K562 (cell line): ENCODE results near the gene URGCP. TPM values are rescaled to one million over a fixed set of nuclear protein-coding genes. Genes with fewer than 3 reads are reported as not detected.
A peak's percentile ranks its signal among the peaks of the same experiment; 100 is the strongest.

Source experiments
- ATAC-seq: fragments of 200-7000 bp; cut with Tn5 transposase; 3 replicates; pipeline ENCODE4 v1.9.1; 2020; ENCODE audit warnings: moderate library complexity
- BruUV-seq: library from RNA; stranded (reverse); fragments of 400-500 nt; replicated peaks from 2 replicates; lab custom pipeline; 2021; lab: Mats Ljungman, UMichigan
- CTCF ChIA-PET: fragments of 300-600 bp; formaldehyde crosslinking; extraction: SDS; loops from one replicate; lab custom pipeline; 2021; ENCODE audit warnings: low intra/inter-chr PET ratio; lab: Yijun Ruan, JAX
- POLR2A ChIA-PET: fragments of 300-600, 350-650 bp; sonication (Branson Sonifier 250); formaldehyde crosslinking; extraction: SDS; loops from one replicate; lab custom pipeline; 2021; ENCODE audit warnings: antibody characterized with exemption, inconsistent platforms; lab: Yijun Ruan, JAX
- DNase-seq, 4 experiments: peaks; one replicate each; pipeline versions ENCODE4 v3.0.0 to v3.0.0-alpha.2; 2011 to 2018; ENCODE audit warnings: low spot score in 3 of 4, mixed read lengths in 3 of 4; ENCODE audit errors: extremely low read depth in 1 of 4
- FAIRE-seq: peaks from 2 replicates; lab custom pipeline; 2011; peaks lifted over from hg19 to GRCh38; lab: Jason Lieb, UNC
- H2AFZ ChIP-seq: 2 replicates; pipeline ENCODE4 v1.6.0; 2011; ENCODE audit warnings: low read depth, low read length, control low read depth, inconsistent platforms
- H3K27ac ChIP-seq: fragments of 200-600 bp; 3 replicates; pipeline ENCODE4 v1.8.0; 2011; ENCODE audit warnings: low read depth, mild to moderate bottlenecking, control low read depth, inconsistent platforms, low read length, moderate library complexity, mixed read lengths; ENCODE audit errors: extremely low read depth
- H3K27me3 ChIP-seq, 2 experiments: fragments of 300-600 bp in 1 of 2; 2 replicates in 1 of 2; 3 replicates in 1 of 2; pipeline versions ENCODE4 v1.6.0 to v1.8.0; 2011; ENCODE audit warnings: inconsistent platforms in 2 of 2, low read length in 2 of 2, mild to moderate bottlenecking in 1 of 2, mixed read lengths in 1 of 2, moderate library complexity in 1 of 2; ENCODE audit not compliant: control insufficient read depth in 2 of 2, insufficient read depth in 2 of 2
- H3K36me3 ChIP-seq: fragments of 300-600 bp; 3 replicates; pipeline ENCODE4 v1.8.0; 2011; ENCODE audit warnings: mild to moderate bottlenecking, low read length, inconsistent platforms; ENCODE audit not compliant: control insufficient read depth, insufficient read depth
- H3K4me1 ChIP-seq, 2 experiments: fragments of 200-600 bp in 1 of 2; replicated peaks in 1 of 2; 2 replicates in 1 of 2; 3 replicates in 1 of 2; pipeline versions ENCODE4 v1.5.1 to v1.8.0; 2011; ENCODE audit warnings: inconsistent platforms in 2 of 2, low read length in 2 of 2, mild to moderate bottlenecking in 1 of 2, mixed read lengths in 1 of 2, moderate library complexity in 1 of 2; ENCODE audit not compliant: control insufficient read depth in 2 of 2, insufficient read depth in 2 of 2
- H3K4me2 ChIP-seq: 2 replicates; pipeline ENCODE4 v1.6.1; 2011; ENCODE audit warnings: low read length, control low read depth, inconsistent platforms, mixed read lengths; ENCODE audit not compliant: insufficient read depth
- H3K4me3 ChIP-seq: fragments of 200-600 bp; sonication (generic), shearing (Covaris generic); 2 replicates; pipeline ENCODE4 v1.5.1; 2016; ENCODE audit warnings: control low read depth, inconsistent platforms
- H3K79me2 ChIP-seq: fragments of 200-600 bp; 3 replicates; pipeline ENCODE4 v1.8.0; 2011; ENCODE audit warnings: low read length, inconsistent platforms; ENCODE audit not compliant: control insufficient read depth, insufficient read depth
- H3K9ac ChIP-seq, 2 experiments: 2 replicates each; pipeline versions ENCODE4 v1.6.0 to v1.6.1; 2011; ENCODE audit warnings: low read depth in 2 of 2, low read length in 2 of 2, control low read depth in 1 of 2, inconsistent platforms in 1 of 2, mild to moderate bottlenecking in 1 of 2, mixed read lengths in 1 of 2; ENCODE audit not compliant: insufficient read depth in 1 of 2
- H3K9me1 ChIP-seq: one replicate; pipeline ENCODE4 v1.6.0; 2011; ENCODE audit warnings: inconsistent platforms, mild to moderate bottlenecking, low read length, moderate library complexity; ENCODE audit not compliant: control insufficient read depth, insufficient read depth
- H3K9me3 ChIP-seq: replicated peaks from 2 replicates; pipeline ENCODE4 v1.5.1; 2011; ENCODE audit warnings: low read depth, low read length, inconsistent platforms; ENCODE audit not compliant: control insufficient read depth, insufficient read depth
- H4K20me1 ChIP-seq: replicated peaks from 2 replicates; pipeline ENCODE4 v1.6.1; 2011; ENCODE audit warnings: low read length, inconsistent platforms, mixed read lengths; ENCODE audit not compliant: control insufficient read depth, insufficient read depth
- CHD2 ChIP-seq: IDR thresholded peaks from 2 replicates; pipeline ENCODE4 v1.6.1; 2011; ENCODE audit warnings: low read depth, low read length
- FUS ChIP-seq: fragments of 200-400 bp; formaldehyde crosslinking; optimal IDR thresholded peaks from 2 replicates; pipeline ENCODE3; 2017; ENCODE audit warnings: low read depth, low read length
- HCFC1 ChIP-seq: IDR thresholded peaks from 2 replicates; pipeline ENCODE4 v1.6.1; 2012; ENCODE audit warnings: low read depth, low read length, improper control_type of control experiment
- JUN ChIP-seq, 2 experiments: sonication (generic) in 1 of 2; formaldehyde crosslinking in 1 of 2; IDR thresholded peaks; 2 replicates each; pipeline versions ENCODE4 v1.6.1 to v1.8.0; 2012 to 2022; ENCODE audit warnings: borderline replicate concordance in 2 of 2, mild to moderate bottlenecking in 2 of 2, improper control_type of control experiment in 1 of 2, low read depth in 1 of 2, low read length in 1 of 2, missing genetic modification reagents in 1 of 2
- NEUROD1 ChIP-seq: fragments of 150-350 bp; IDR thresholded peaks from 2 replicates; pipeline ENCODE4 v1.6.1; 2014; ENCODE audit warnings: borderline replicate concordance, low read length, low read depth; ENCODE audit not compliant: partially characterized antibody
- SMAD2 ChIP-seq: fragments of 150-350 bp; IDR thresholded peaks from 2 replicates; pipeline ENCODE4 v1.6.1; 2014; ENCODE audit warnings: low read depth, mild to moderate bottlenecking, low read length
- SP1 ChIP-seq: sonication (generic); formaldehyde crosslinking; IDR thresholded peaks from 2 replicates; pipeline ENCODE4 v1.8.1; 2022; ENCODE audit warnings: mild to moderate bottlenecking, missing genetic modification reagents
- ZNF23 ChIP-seq: fragments of 250-450 bp; sonication (Bioruptor Pico); IDR thresholded peaks from 2 replicates; pipeline ENCODE4 v1.4.0; 2020; ENCODE audit warnings: mild to moderate bottlenecking
- ZNF444 ChIP-seq: fragments of 250-450 bp; sonication (Bioruptor Pico); IDR thresholded peaks from 2 replicates; pipeline ENCODE4 v1.4.0; 2020; ENCODE audit warnings: mild to moderate bottlenecking, moderate library complexity
- ZNF551 ChIP-seq: fragments of 250-450 bp; sonication (Bioruptor Pico); IDR thresholded peaks from 2 replicates; pipeline ENCODE4 v1.5.0; 2021; ENCODE audit warnings: mild to moderate bottlenecking, moderate library complexity
- ZNF75A ChIP-seq: fragments of 450-650 bp; formaldehyde crosslinking; IDR thresholded peaks from 2 replicates; pipeline ENCODE4 v1.4.0; 2020; ENCODE audit warnings: mild to moderate bottlenecking
- ZNF76 ChIP-seq: fragments of 250-450 bp; sonication (Bioruptor Pico); IDR thresholded peaks from 2 replicates; pipeline ENCODE4 v1.4.0; 2020; ENCODE audit warnings: mild to moderate bottlenecking, moderate library complexity, borderline replicate concordance
- WGBS: fragments of 100-300 bp; shearing (Covaris generic); methylation state at CpG from one replicate; pipeline ENCODE4 v1.1.6; 2016; ENCODE audit warnings: low coverage, mixed read lengths; ENCODE audit not compliant: insufficient coverage; ENCODE audit errors: missing lambda C conversion rate; 5-methylcytosine and 5-hydroxymethylcytosine counted together
- in situ Hi-C: fragments of 300-500 bp; cut with MboI; formaldehyde crosslinking; loops from 4 replicates; pipeline ENCODE4 v1.15.0; 2018; ENCODE audit warnings: inconsistent platforms, mixed read lengths
- intact Hi-C: fragments of 100-400 bp; cut with micrococcal nuclease; formaldehyde crosslinking; loops from 2 replicates; pipeline ENCODE4 v1.14.2; 2022
- polyA plus RNA-seq, 8 experiments: library from polyadenylated mRNA; depleted of rRNA in 4 of 8; stranded (reverse) in 5 of 8; unstranded in 3 of 8; fragments of >200 nt; fragmentation: Nextera tagmentation in 2 of 8; fragmentation: Illumina TruSeq in 1 of 8; extraction: Ambion mirVana in 2 of 8; extraction: Trizol in 1 of 8; gene quantifications; 2 replicates each; pipeline versions ENCODE4 v1.2.1 to v1.2.3, GENCODE V29; 2011 to 2014; ENCODE audit warnings: inconsistent platforms in 1 of 8, missing spikeins in 1 of 8
- total RNA-seq, 7 experiments: library from RNA; depleted of rRNA in 6 of 7; stranded (reverse); fragments of >200 nt in 6 of 7; fragmentation: Illumina TruSeq in 2 of 7; extraction: Trizol in 2 of 7; gene quantifications; 2 replicates each; pipeline versions ENCODE4 v1.2.1 to v1.2.3, GENCODE V29; 2011 to 2021; ENCODE audit warnings: low replicate concordance in 1 of 7
- TF ChIP-seq, protein P1 (sequence below): fragments of 450-650 bp; IDR thresholded peaks from 2 replicates; pipeline ENCODE4 v1.6.1; 2017; ENCODE audit warnings: mild to moderate bottlenecking, moderate library complexity

The URGCP gene
- total and polyA plus RNA-seq, 9 of the 15 experiments (the other 6 are each of a cell fraction or from before 2014, with no cell fraction given): 1.7 to 25.8 (median 12.5) TPM

- Histone ChIP-seq H3K9me1 (no peaks in the 10 kb centered on the region), H3K27me3 (no peaks in the 10 kb centered on the region), H3K4me1 (peaks cover 6% of the 10 kb centered on the region in 2 experiments; a peak in 4 of 5 replicates), H2AFZ (no peak overlapping the region), H3K4me3 (no peak overlapping the region)
- no peak for FAIRE-seq
- 95% methylated on average over 36 of the region's 38 CpGs for WGBS
- TF ChIP-seq ZNF76 (CRISPR knock-in tag): no peak
- TF ChIP-seq HCFC1: no peak
- TF ChIP-seq JUN (IDR thresholded peaks at IDR 0.05; ENCODE audit: borderline replicate concordance, low read depth, low read length): no peak
- TF ChIP-seq JUN (CRISPR knock-in tag; IDR thresholded peaks at IDR 0.05; ENCODE audit: borderline replicate concordance): no peak
- TF ChIP-seq ZNF444 (CRISPR knock-in tag): no peak
- TF ChIP-seq ZNF551 (CRISPR knock-in tag): no peak
- TF ChIP-seq, protein P1, sequence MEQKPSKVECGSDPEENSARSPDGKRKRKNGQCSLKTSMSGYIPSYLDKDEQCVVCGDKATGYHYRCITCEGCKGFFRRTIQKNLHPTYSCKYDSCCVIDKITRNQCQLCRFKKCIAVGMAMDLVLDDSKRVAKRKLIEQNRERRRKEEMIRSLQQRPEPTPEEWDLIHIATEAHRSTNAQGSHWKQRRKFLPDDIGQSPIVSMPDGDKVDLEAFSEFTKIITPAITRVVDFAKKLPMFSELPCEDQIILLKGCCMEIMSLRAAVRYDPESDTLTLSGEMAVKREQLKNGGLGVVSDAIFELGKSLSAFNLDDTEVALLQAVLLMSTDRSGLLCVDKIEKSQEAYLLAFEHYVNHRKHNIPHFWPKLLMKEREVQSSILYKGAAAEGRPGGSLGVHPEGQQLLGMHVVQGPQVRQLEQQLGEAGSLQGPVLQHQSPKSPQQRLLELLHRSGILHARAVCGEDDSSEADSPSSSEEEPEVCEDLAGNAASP: no peak
- no peak for TF ChIP-seq FUS
- no peak for TF ChIP-seq ZNF23 (CRISPR knock-in tag)
- TF ChIP-seq NEUROD1: no peak
- no peak for TF ChIP-seq ZNF75A (CRISPR knock-in tag)
- TF ChIP-seq SMAD2: no peak
- no peak for TF ChIP-seq CHD2
- no peak for TF ChIP-seq SP1 (CRISPR knock-in tag)
- TF ChIP-seq, all 486 proteins: peak for 0
- BruUV-seq: TSS peak; percentile 31
- no peak for ATAC-seq
- intact Hi-C loops (no loop called here), in situ Hi-C loops (no loop called here)
- Histone ChIP-seq H3K27ac (no peak overlapping the region), H3K4me2 (no peak overlapping the region), H3K36me3 (peaks cover 72% of the 10 kb centered on the region), H3K9me3 (no peaks in the 10 kb centered on the region), H4K20me1 (no peaks in the 10 kb centered on the region; the same call in 1 of the 2 replicates), H3K79me2 (no peaks in the 10 kb centered on the region), H3K9ac (0 out of 4 replicates have a peak overlapping the region, but pooled peaks of 1 of the 2 experiments have one; percentile 38)
- POLR2A ChIA-PET: interaction anchor here (1.1 to 1.9 kb wide), 3 partner anchors 9 to 18 kb away, joined by 3 to 4 read pairs (median 4); partner anchors contain the start of gene MRPS24
- CTCF ChIA-PET: no interaction called here
- DNase-seq: no peak
Measured at GRCh38 chr7:43877968-43878864, 28.2 kb downstream of the URGCP start.
